ENCODE measurements around the gene EBPL. TPM values are rescaled to one million over a fixed set of nuclear protein-coding genes. Genes with fewer than 3 reads are reported as not detected.

The EBPL gene
- total RNA-seq, 4 donors from 2014 or later = 3.8 to 11.0 (median 8.8) TPM

GRCh38 chr13:49645451-49645850, 45.8 kb downstream of the EBPL start:
- intact Hi-C loops (cut with DNase I; ENCODE audit: low total_unique reads) = no loop called here
- DNase-seq (no peak), ATAC-seq (no peak)

GRCh38 chr13:49643035-49643646, 48.1 kb downstream of the EBPL start:
- in situ Hi-C loops (cut with MboI; ENCODE audit: low sequenced_read_pairs in 4 of 4) = no loop called here

More at GRCh38 chr13:49645451-49645850, 45.8 kb downstream of the EBPL start:
- H3K27ac ChIP-seq = no peak overlapping the region
- no peak overlapping the region for H3K4me3 ChIP-seq
- no peak for TF ChIP-seq POLR2A (IDR thresholded peaks at IDR 0.05)
- no peak for TF ChIP-seq CTCF (IDR thresholded peaks at IDR 0.05 in 4 of 5, conservative IDR thresholded peaks at IDR 0.05 in 1 of 5)
- H3K36me3 ChIP-seq = no peaks in the 10 kb centered on the region
- H3K4me1 ChIP-seq = peaks cover 17 to 18% of the 10 kb centered on the region in 2 donors
- no peaks in the 10 kb centered on the region for H3K9me3 ChIP-seq
- H3K27me3 ChIP-seq = no peaks in the 10 kb centered on the region
- in situ Hi-C loops (cut with MboI; ENCODE audit: low sequenced_read_pairs in 4 of 4) = loop anchor here in 1 of 4 donors (5.0 kb wide), 1 partner anchor 202 kb away; no protein-coding TSS in a partner anchor

DNA sequence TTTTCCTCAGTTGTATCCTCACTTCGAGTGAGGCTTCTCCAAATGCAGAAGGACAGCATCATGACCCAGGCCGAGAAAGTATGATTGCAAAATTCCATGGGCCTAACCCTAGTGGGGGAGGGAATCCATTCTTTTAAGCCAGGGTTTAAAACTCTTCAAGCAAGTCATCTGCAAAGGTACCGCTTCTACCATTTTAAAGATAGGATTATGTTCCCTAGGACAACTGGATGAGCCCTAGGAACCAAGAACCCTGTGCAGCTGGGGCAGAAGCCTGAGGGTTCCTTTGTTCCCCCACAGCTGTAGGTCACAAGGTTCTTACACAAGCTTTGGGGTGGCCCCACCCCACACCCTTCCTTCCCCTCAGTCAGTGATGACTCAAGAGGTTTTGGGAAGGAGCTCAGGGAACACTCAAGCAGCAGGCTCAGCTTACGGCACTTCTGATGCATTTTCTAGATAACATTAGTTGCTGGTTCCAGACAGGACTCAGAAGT, 49.4 kb downstream of the EBPL start:
- Histone ChIP-seq H3K4me1 (no peaks in the 10 kb centered on the region), H3K27me3 (no peaks in the 10 kb centered on the region), H3K9me3 (no peaks in the 10 kb centered on the region), H3K4me3 (peak overlapping the region in 1 of 4 donors; percentile 14), H3K36me3 (no peaks in the 10 kb centered on the region), H3K27ac (peak overlapping the region in 1 of 4 donors; percentile 20)
- TF ChIP-seq POLR2A (IDR thresholded peaks at IDR 0.05) (no peak), CTCF (IDR thresholded peaks at IDR 0.05 in 4 of 5, conservative IDR thresholded peaks at IDR 0.05 in 1 of 5) (no peak)
- ATAC-seq = peak in 1 of 2 donors; percentile 39
- in situ Hi-C loops (cut with MboI; ENCODE audit: low sequenced_read_pairs in 4 of 4) (no loop called here), intact Hi-C loops (cut with DNase I; ENCODE audit: low total_unique reads) (no loop called here)
- DNase-seq = peak; percentile 20 to 45

More at GRCh38 chr13:49643035-49643646, 48.1 kb downstream of the EBPL start:
- TF ChIP-seq POLR2A (IDR thresholded peaks at IDR 0.05) = no peak
- TF ChIP-seq CTCF (IDR thresholded peaks at IDR 0.05 in 4 of 5, conservative IDR thresholded peaks at IDR 0.05 in 1 of 5) = no peak
- ATAC-seq (peak in 1 of 2 donors; percentile 30), DNase-seq (no peak)
- Histone ChIP-seq H3K36me3 (no peaks in the 10 kb centered on the region), H3K27me3 (no peaks in the 10 kb centered on the region), H3K27ac (no peak overlapping the region), H3K9me3 (no peaks in the 10 kb centered on the region), H3K4me3 (peak overlapping the region in 1 of 4 donors; percentile 4), H3K4me1 (no peaks in the 10 kb centered on the region)
- intact Hi-C loops (cut with DNase I; ENCODE audit: low total_unique reads) = no loop called here

GRCh38 chr13:49638744-49639072, 52.6 kb downstream of the EBPL start:
- no peak for TF ChIP-seq CTCF (IDR thresholded peaks at IDR 0.05 in 4 of 5, conservative IDR thresholded peaks at IDR 0.05 in 1 of 5)
- no peak for TF ChIP-seq POLR2A (IDR thresholded peaks at IDR 0.05)
- no peak for DNase-seq
- no peaks in the 10 kb centered on the region for H3K4me1 ChIP-seq
- intact Hi-C loops (cut with DNase I; ENCODE audit: low total_unique reads) = no loop called here
- no peak for ATAC-seq
- in situ Hi-C loops (cut with MboI; ENCODE audit: low sequenced_read_pairs in 4 of 4) = no loop called here
- no peak overlapping the region for H3K4me3 ChIP-seq
- no peaks in the 10 kb centered on the region for H3K9me3 ChIP-seq
- H3K36me3 ChIP-seq = no peaks in the 10 kb centered on the region
- H3K27me3 ChIP-seq = no peaks in the 10 kb centered on the region
- no peak overlapping the region for H3K27ac ChIP-seq
